Measurements from ENCODE around the gene BRD4. TPM values are rescaled to one million over a fixed set of nuclear protein-coding genes. Genes with fewer than 3 reads are reported as not detected.

The BRD4 gene
- total RNA-seq, 2 experiments from 2014 or later: 94.5 to 103 TPM

- CTCF ChIA-PET: interaction anchor here (0.8 kb wide), 1 partner anchor 96 kb away, joined by 5 read pairs; no protein-coding TSS in a partner anchor
- POLR2A ChIA-PET: no interaction called here
- DNase-seq: no peak
- Mint-ChIP-seq H3K4me3 (no peak overlapping the region), H3K27me3 (peaks cover 11% of the 10 kb centered on the region), H3K4me1 (ENCODE audit: low read depth) (no peaks in the 10 kb centered on the region), H3K27ac (no peak overlapping the region), H3K36me3 (no peaks in the 10 kb centered on the region), H3K9me3 (no peaks in the 10 kb centered on the region)
- intact Hi-C loops (cut with micrococcal nuclease): no loop called here
These were observed 145.0 kb downstream of the BRD4 start for GRCh38 chr19:15187026-15188007.

Other genes starting within 250 kb of the BRD4 start
- gene SYDE1, start 225.1 kb downstream of the BRD4 start, total RNA-seq: under 1 TPM; 0.31 to 0.53 TPM
- not detected for gene NOTCH3, start 131.5 kb downstream of the BRD4 start, total RNA-seq
- gene EPHX3, start 100.1 kb downstream of the BRD4 start, total RNA-seq: not detected
- gene AKAP8, start 47.2 kb upstream of the BRD4 start, total RNA-seq: 10 to 100 TPM; 31.5 to 37.2 TPM
- 100 to 1,000 TPM in 1 of 2 experiments, 10 to 100 TPM in 1; 94.2 to 100 TPM for gene AKAP8L, start 86.4 kb upstream of the BRD4 start, total RNA-seq
- 10 to 100 TPM; 18.2 to 21.4 TPM for gene WIZ, start 117.4 kb upstream of the BRD4 start, total RNA-seq
- gene RASAL3, start 132.0 kb upstream of the BRD4 start, total RNA-seq: 100 to 1,000 TPM; 125 to 130 TPM
- gene PGLYRP2, start 147.0 kb upstream of the BRD4 start, total RNA-seq: under 1 TPM in 1 of 2 experiments, not detected in 1; 0.24 TPM
- under 1 TPM; 0.50 to 0.56 TPM for gene CYP4F22, start 176.0 kb upstream of the BRD4 start, total RNA-seq

Data from activated CD4-positive, alpha-beta memory T cell treated with anti-CD3 and anti-CD28 coated beads for 36 hours (primary cell).